ENCODE measurements around the gene CHST6.

CHST6 gene

GRCh38 chr16:75529056-75529905, 34.0 kb upstream of the CHST6 start:
- TF ChIP-seq POLR2AphosphoS5 (IDR thresholded peaks at IDR 0.05; ENCODE audit: low read depth, low read length) (no peak), REST (IDR thresholded peaks at IDR 0.05; ENCODE audit: insufficient read depth in 1 of 2, low read depth in 2 of 2, low read length in 2 of 2) (no peak), SIN3A (IDR thresholded peaks at IDR 0.05; ENCODE audit: borderline replicate concordance, insufficient read depth, low read length) (no peak), FOXP2 (optimal IDR thresholded peaks at IDR 0.05; ENCODE audit: borderline replicate concordance, extremely low read depth, extremely low read length, insufficient read depth) (no peak), TAF1 (IDR thresholded peaks at IDR 0.05; ENCODE audit: borderline replicate concordance, insufficient read depth, low read length) (no peak)

GRCh38 chr16:75527825-75528299, 32.6 kb upstream of the CHST6 start:
- TF ChIP-seq REST (IDR thresholded peaks at IDR 0.05; ENCODE audit: insufficient read depth in 1 of 2, low read depth in 2 of 2, low read length in 2 of 2) (no peak), SIN3A (IDR thresholded peaks at IDR 0.05; ENCODE audit: borderline replicate concordance, insufficient read depth, low read length) (no peak), TAF1 (IDR thresholded peaks at IDR 0.05; ENCODE audit: borderline replicate concordance, insufficient read depth, low read length) (no peak), FOXP2 (optimal IDR thresholded peaks at IDR 0.05; ENCODE audit: borderline replicate concordance, extremely low read depth, extremely low read length, insufficient read depth) (no peak), POLR2AphosphoS5 (IDR thresholded peaks at IDR 0.05; ENCODE audit: low read depth, low read length) (no peak)

DNA sequence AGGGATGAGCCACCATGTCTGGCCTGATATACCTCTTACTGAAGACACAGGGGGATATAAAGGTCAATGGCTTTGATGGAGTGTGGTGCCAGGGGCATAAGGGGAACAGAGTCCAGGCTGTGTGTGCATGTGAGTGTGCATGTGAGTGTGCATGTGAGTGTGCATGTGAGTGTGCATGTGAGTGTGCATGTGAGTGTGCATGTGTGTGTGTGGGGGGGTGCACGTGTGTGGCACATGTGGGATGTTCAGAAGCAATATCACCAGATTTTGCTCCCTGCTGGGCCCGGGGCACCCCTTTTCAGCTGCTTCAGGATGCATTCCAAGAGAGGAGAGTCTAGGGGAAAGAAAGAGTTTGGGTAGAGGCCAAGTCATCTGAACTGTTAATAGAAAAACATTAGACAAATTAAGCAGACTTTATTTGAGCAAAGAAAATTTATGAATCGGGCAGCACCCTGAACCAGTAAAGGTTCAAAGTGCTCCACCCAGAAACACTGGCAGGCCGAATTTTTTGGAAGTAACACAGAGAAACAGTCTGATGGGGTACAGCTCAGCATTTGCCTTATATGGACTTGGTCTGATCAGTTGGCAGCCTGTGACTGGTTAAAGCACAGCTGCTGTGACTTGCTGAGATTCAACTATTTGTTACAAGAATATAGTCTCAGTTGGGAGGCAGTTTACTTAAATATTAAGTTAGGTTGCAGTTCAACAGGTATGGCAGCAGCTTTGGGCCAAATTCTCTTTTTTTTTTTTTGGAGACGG, 31.0 kb upstream of the CHST6 start:
- TF ChIP-seq REST (IDR thresholded peaks at IDR 0.05; ENCODE audit: insufficient read depth in 1 of 2, low read depth in 2 of 2, low read length in 2 of 2) (no peak), FOXP2 (optimal IDR thresholded peaks at IDR 0.05; ENCODE audit: borderline replicate concordance, extremely low read depth, extremely low read length, insufficient read depth) (no peak), SIN3A (IDR thresholded peaks at IDR 0.05; ENCODE audit: borderline replicate concordance, insufficient read depth, low read length) (no peak), POLR2AphosphoS5 (IDR thresholded peaks at IDR 0.05; ENCODE audit: low read depth, low read length) (no peak), TAF1 (IDR thresholded peaks at IDR 0.05; ENCODE audit: borderline replicate concordance, insufficient read depth, low read length) (no peak)

GRCh38 chr16:75519175-75519574, 23.9 kb upstream of the CHST6 start:
- TF ChIP-seq FOXP2 (optimal IDR thresholded peaks at IDR 0.05; ENCODE audit: borderline replicate concordance, extremely low read depth, extremely low read length, insufficient read depth): no peak
- no peak for TF ChIP-seq REST (IDR thresholded peaks at IDR 0.05; ENCODE audit: insufficient read depth in 1 of 2, low read depth in 2 of 2, low read length in 2 of 2)
- no peak for TF ChIP-seq SIN3A (IDR thresholded peaks at IDR 0.05; ENCODE audit: borderline replicate concordance, insufficient read depth, low read length)
- no peak for TF ChIP-seq POLR2AphosphoS5 (IDR thresholded peaks at IDR 0.05; ENCODE audit: low read depth, low read length)
- no peak for TF ChIP-seq TAF1 (IDR thresholded peaks at IDR 0.05; ENCODE audit: borderline replicate concordance, insufficient read depth, low read length)

Data from PFSK-1 (cell line).